GM21528 (cell line): Measurements from ENCODE around the gene ZNF775.

Experiments
- ATAC-seq: cut with Tn5 transposase; IDR thresholded peaks from one replicate; pipeline ENCODE4 v1.9.1; 2021; ENCODE audit warnings: mild to moderate bottlenecking, moderate library complexity; ENCODE audit not compliant: unreplicated experiment, low FRiP score

Gene ZNF775

DNA sequence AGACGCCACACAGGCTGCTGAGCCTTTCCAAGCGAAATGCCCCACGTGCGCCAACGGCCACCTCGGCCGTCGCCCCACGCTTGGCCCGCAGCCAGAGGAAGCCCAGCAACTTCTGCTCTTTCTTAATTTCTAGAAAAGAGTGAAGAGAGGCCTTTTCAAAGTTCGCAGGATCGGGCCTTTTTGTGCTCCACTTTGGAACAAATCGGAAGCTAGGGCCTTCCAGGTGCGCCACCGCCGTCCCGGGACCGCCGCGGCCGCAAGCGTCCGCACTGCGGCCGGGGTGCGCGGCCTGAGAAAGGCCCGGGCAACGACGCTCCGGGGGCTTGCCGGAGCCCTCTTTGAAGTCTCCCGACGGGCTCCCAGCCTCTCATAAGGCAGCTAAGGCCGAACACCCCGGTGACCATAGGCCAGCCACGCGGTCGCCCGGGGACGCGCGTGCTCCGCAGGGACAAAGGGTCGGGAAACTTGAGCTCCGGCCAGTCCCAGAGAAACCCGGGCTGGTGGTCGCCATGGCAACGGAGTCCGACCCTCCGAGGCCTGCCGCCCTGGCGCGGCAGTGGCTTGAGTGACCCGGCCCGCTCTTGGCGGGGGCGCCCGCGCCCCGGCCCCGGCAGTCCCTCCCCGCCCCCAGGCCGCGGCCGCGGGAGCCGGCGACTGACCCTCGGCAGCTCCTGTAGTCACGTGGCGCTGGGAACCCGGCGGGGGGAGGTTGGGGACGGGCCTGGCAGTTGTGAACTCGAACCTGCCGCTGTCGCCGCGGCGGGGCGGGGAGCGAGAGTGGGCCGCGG lies 10.8 kb upstream of the ZNF775 start, which contains the start of gene REPIN1:
Gene REPIN1, plus strand, starts transcription at position 727 of the 788 bp plus-strand sequence. CDS start 890 bp downstream, outside the sequence.
- ATAC-seq, result peak; percentile 51

GRCh38 chr7:150368884-150369747 lies 10.0 kb upstream of the ZNF775 start:
- peak; percentile 42 for ATAC-seq

DNA sequence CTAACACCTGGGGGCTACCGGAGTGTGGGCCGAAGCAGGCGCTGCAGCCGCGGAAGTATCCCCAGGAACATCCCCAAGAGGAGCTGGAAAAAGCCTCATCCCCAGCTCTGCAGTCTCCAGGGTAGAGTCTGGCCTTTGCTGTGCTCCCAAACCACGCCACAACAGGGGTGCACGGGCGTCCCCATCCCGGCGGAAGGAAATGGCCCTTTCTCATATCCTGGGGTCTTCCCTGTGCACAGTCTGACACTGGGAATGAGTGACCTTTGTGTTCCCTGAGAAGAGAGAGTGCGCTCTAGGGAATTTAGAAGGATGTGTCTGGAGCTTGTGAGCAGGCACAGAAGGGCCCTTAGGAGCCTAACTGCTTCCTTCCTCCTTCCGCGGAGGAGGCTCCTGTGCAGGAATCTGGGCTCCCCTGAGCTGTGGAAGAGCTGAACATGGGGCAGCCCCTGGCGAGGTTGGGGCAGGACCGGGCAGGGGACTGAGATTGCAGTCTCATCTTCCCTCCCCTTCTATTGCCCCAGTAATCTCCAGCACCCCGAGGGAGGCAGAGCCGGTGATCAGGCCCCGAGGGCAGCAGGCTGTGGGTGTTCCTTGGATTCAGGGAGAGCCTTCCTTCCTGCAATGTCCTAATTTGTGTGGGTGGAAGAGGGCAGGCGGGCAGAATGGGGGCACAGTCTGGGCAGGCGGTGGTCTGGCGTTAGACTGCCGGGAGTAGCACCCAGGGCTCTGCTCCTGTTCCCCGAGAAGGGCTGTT lies 9.2 kb upstream of the ZNF775 start:
- no peak for ATAC-seq

- no peak for ATAC-seq
Observed at GRCh38 chr7:150370612-150371071, 8.5 kb upstream of the ZNF775 start.

DNA sequence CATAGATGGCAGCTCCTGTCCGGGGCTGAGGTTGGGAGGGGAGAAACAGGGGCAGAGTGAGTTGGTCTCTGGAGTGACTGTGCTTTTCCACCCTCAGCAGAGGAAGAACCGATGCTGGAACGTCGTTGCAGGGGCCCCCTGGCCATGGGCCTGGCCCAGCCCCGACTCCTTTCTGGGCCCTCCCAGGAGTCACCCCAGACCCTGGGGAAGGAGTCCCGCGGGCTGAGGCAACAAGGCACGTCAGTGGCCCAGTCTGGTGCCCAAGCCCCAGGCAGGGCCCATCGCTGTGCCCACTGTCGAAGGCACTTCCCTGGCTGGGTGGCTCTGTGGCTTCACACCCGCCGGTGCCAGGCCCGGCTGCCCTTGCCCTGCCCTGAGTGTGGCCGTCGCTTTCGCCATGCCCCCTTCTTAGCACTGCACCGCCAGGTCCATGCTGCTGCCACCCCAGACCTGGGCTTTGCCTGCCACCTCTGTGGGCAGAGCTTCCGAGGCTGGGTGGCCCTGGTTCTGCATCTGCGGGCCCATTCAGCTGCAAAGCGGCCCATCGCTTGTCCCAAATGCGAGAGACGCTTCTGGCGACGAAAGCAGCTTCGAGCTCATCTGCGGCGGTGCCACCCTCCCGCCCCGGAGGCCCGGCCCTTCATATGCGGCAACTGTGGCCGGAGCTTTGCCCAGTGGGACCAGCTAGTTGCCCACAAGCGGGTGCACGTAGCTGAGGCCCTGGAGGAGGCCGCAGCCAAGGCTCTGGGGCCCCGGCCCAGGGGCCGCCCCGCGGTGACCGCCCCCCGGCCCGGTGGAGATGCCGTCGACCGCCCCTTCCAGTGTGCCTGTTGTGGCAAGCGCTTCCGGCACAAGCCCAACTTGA lies 7.8 kb upstream of the ZNF775 start:
- ATAC-seq, result no peak

DNA sequence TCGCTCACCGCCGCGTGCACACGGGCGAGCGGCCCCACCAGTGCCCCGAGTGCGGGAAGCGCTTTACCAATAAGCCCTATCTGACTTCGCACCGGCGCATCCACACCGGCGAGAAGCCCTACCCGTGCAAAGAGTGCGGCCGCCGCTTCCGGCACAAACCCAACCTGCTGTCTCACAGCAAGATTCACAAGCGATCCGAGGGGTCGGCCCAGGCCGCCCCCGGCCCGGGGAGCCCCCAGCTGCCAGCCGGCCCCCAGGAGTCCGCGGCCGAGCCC lies 7.2 kb upstream of the ZNF775 start:
- no peak for ATAC-seq

GRCh38 chr7:150372271-150373048 lies 6.7 kb upstream of the ZNF775 start:
- no peak for ATAC-seq

DNA sequence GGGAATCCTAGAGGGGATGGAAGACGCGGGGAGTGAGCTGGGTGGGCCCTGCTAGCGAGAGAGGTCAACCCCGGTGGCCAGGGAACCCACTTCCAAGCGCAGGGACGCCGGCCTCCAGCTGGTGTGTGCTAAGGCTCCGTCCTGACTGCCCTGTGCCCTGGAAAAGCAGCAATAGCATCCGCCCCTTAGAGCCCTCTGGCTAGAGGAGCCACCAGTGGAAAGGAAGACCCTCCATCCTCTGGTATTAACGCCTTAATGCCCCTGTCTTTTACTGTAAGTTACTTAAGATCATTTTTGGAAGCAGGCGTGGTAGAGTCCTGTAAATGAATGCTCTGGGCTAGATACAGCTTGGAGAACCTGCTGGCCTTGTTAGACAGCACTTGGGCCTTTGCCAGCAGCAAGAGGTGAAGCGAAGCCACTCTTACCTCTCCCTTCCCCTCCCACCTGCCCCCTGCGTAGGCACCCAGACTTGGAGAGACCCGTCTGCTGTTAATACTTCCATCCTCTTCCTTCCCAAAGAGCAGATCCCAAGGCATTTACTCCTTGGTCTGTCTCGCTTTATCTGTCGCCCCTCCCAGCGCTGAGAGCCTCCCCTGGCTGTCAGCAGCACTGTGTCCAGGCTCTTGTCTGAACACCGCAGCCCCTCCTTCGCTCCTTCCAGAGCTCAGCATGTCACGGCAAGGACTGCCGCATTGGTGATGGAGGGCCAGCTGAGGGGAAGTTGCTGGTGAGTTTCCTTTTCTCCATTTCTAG lies 5.9 kb upstream of the ZNF775 start:
- ATAC-seq, result no peak

GRCh38 chr7:150374026-150374425 lies 5.1 kb upstream of the ZNF775 start:
- ATAC-seq, result no peak

DNA sequence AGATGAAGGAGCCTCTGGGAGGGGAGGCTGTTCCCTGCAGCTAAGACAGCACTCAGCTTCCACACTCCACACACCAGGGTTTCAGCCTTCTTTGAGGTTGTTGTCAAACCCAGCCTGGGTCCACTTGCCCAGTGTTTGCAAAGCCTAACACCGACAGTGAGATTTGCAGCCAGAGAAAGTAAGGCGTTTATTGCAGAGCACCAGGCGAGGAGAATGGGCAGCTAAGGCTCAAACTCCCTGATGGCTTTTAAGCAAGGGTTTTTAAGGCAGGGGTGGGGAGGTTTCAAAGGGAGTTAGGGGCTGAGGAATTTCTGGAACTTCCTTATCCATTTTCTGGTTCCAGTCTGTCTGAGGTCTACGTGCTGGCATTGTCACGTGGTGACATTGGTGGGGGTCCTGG lies 4.7 kb upstream of the ZNF775 start:
- no peak for ATAC-seq

DNA sequence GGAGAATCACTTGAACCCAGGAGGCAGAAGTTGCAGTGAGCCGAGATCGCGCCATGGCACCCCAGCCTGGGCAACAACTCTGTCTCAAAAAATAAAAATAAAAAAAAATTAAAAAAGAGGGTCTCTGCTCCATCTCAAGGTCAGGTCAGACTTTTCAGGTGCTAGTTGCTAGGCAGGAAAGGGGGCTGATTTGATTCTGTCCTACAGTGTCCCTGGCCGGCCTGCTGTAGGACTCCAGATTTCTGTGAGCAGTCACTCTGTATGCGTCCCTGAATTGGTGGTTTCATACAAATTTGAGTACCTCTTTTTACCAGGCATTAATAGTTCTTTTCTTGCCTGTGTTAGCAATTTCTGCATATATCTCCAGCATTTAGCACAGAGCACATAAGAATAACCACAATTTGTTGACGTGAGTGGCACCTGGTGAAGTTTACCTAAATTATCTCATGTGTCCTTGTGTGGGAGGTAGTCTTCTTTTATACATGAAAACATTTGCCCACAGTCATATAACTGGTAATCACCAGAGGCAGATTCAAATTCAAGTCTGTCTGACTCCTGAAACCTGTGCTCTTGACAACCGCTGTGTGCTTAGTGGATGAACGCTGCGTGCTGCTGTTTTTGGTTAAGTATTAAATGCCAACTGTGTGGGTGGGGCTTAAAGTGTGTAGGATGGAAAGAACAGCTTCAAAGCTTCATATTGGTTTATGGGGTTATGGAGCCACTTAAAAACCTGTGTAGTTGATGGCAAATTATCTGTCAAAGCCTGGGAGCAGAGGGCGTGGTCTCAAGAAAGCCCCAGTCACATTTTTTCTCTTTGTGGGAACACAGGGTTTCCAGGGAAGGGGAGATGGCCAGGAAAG lies 3.2 kb upstream of the ZNF775 start:
- ATAC-seq, result no peak

GRCh38 chr7:150376560-150376959 lies 2.6 kb upstream of the ZNF775 start:
- ATAC-seq, result no peak

DNA sequence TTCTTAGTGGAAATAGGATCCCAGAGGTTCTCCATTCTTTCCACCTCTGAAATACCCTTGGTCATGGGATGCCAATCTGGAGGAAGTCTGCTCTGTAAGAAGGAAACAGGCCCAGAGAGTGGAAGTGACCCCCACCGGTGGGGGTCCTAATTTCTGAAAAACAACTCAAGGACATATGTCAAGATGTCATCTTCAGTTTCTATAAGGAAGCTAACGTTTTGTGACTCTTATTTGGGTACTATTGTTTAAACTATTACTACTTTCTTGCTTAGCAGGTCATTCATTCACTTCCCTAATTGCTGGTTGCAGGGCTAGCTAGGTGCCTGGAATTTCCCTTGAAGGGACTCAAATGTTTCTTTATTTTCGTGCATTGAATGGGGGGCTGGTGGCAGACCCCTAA lies 1.9 kb upstream of the ZNF775 start:
- ATAC-seq, result no peak

GRCh38 chr7:150377635-150378034 lies 1.5 kb upstream of the ZNF775 start:
- ATAC-seq, result no peak

DNA sequence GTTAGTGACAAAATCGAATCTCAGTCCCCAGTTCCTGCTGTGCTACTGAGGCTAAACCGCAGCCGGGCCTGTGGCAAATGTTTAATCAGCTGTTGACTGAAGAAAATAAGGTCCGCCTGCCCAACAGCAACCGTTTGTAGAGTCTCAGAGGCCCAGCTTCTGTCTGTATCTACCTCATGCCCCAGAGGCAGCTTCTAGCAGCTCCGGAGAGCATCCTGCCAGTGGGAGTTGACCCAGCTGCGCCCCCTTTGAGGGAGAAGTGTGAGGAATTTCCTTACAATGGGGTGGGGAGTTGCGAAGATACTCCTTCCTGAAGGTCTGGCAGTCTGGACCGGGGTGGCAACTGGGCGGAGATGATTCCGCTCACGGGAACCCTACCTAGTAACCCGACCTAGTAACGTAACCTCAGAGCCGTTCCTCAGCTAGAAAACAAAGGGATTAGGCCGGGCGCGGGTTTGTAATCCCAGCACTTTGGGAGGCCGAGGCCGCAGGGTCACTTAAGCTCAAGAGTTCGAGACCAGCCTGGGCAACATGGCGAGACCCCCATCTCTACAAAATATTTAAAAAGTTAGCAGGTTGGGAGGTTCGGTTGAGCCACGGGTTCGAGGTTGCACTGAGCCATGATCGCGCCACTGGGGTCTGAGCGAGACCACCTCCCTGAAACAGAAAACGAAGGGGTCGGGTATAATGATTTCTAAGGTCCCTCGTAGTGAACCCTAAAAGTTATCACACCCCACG lies 846 bp upstream of the ZNF775 start:
- ATAC-seq, result peak; percentile 1

GRCh38 chr7:150379441-150380379 lies 580 bp downstream of the ZNF775 start:
- ATAC-seq, result peak; percentile 34
